MCF 10A (cell line): Measurements from ENCODE around the gene POLR1A. TPM values are rescaled to one million over a fixed set of nuclear protein-coding genes. Genes with fewer than 3 reads are reported as not detected.

ENCODE experiments used
- BruUV-seq: library from RNA; stranded (reverse); fragments of 400-500 nt; replicated peaks from 2 replicates; lab custom pipeline; 2021; lab: Mats Ljungman, UMichigan
- CTCF ChIA-PET: fragments of 300-600 bp; sonication (Branson Sonifier 250); formaldehyde crosslinking; extraction: SDS; loops from one replicate; lab custom pipeline; 2021; ENCODE audit warnings: antibody characterized with exemption, inconsistent platforms; lab: Yijun Ruan, JAX
- POLR2A ChIA-PET: fragments of 300-600, 350-650 bp; sonication (Branson Sonifier 250); formaldehyde crosslinking; extraction: SDS; loops from one replicate; lab custom pipeline; 2020; ENCODE audit warnings: antibody characterized with exemption, inconsistent platforms; lab: Yijun Ruan, JAX
- DNase-seq: peaks from one replicate; pipeline ENCODE4 v3.0.0-alpha.2; 2018; ENCODE audit not compliant: unreplicated experiment
- H3K27ac Mint-ChIP-seq: one replicate; pipeline ENCODE4 v1.8.0; 2022; ENCODE audit warnings: mild to moderate bottlenecking, low read depth, mixed read lengths; ENCODE audit not compliant: unreplicated experiment
- H3K27me3 Mint-ChIP-seq: one replicate; pipeline ENCODE4 v1.8.0; 2022; ENCODE audit warnings: mixed read lengths; ENCODE audit not compliant: insufficient read depth, unreplicated experiment
- H3K36me3 Mint-ChIP-seq: one replicate; pipeline ENCODE4 v1.8.0; 2022; ENCODE audit warnings: mild to moderate bottlenecking, moderate library complexity, mixed read lengths; ENCODE audit not compliant: insufficient read depth, unreplicated experiment
- H3K4me1 Mint-ChIP-seq: one replicate; pipeline ENCODE4 v1.8.0; 2022; ENCODE audit warnings: mixed read lengths; ENCODE audit not compliant: insufficient read depth, unreplicated experiment
- H3K4me3 Mint-ChIP-seq: one replicate; pipeline ENCODE4 v1.8.0; 2022; ENCODE audit warnings: mild to moderate bottlenecking, moderate library complexity, mixed read lengths; ENCODE audit not compliant: unreplicated experiment
- H3K9me3 Mint-ChIP-seq: one replicate; pipeline ENCODE4 v1.8.0; 2022; ENCODE audit warnings: mixed read lengths; ENCODE audit not compliant: unreplicated experiment
- CTCF ChIP-seq: fragments of 200-600 bp; IDR thresholded peaks from one replicate; pipeline ENCODE4 v1.8.0; 2022; ENCODE audit warnings: antibody characterized with exemption, mild to moderate bottlenecking; ENCODE audit not compliant: unreplicated experiment
- intact Hi-C: fragments of 100-400 bp; cut with micrococcal nuclease; formaldehyde crosslinking; loops from 2 replicates; pipeline ENCODE4 v1.14.1; 2022
- total RNA-seq: library from RNA; stranded (reverse); gene quantifications from 2 replicates; pipeline ENCODE4 v1.2.3, GENCODE V29; 2022

Gene POLR1A
- total RNA-seq, 1 experiment from 2014 or later = 52.7 TPM

- Mint-ChIP-seq H3K4me3 (no peak overlapping the region), H3K27me3 (no peaks in the 10 kb centered on the region), H3K36me3 (peaks cover 5% of the 10 kb centered on the region), H3K27ac (no peak overlapping the region), H3K9me3 (no peaks in the 10 kb centered on the region), H3K4me1 (peaks cover 22% of the 10 kb centered on the region)
- BruUV-seq = no TSS peak
- POLR2A ChIA-PET = no interaction called here
- TF ChIP-seq CTCF = no peak
- intact Hi-C loops = no loop called here
- no peak for DNase-seq
- CTCF ChIA-PET = interaction anchor here (0.6 kb wide), 1 partner anchor 72 kb away, joined by 3 read pairs; no protein-coding TSS in a partner anchor
Observed at GRCh38 chr2:85981579-85982247, 124.0 kb downstream of the POLR1A start.

- no peak overlapping the region for H3K4me3 Mint-ChIP-seq
- no peaks in the 10 kb centered on the region for H3K9me3 Mint-ChIP-seq
- POLR2A ChIA-PET = interaction anchor here (0.6 to 1.2 kb wide), 4 partner anchors 32 to 90 kb away, joined by 3 to 5 read pairs (median 4); partner anchors contain the start of gene ST3GAL5
- H3K27me3 Mint-ChIP-seq = no peaks in the 10 kb centered on the region
- no peak overlapping the region for H3K27ac Mint-ChIP-seq
- no peak for DNase-seq
- CTCF ChIA-PET = interaction anchor here (0.5 kb wide), 1 partner anchor 90 kb away, joined by 3 read pairs; no protein-coding TSS in a partner anchor
- H3K36me3 Mint-ChIP-seq = peaks cover 5% of the 10 kb centered on the region
- intact Hi-C loops = no loop called here
- TF ChIP-seq CTCF = no peak
- no TSS peak for BruUV-seq
- peaks cover 22% of the 10 kb centered on the region for H3K4me1 Mint-ChIP-seq
Observed at GRCh38 chr2:85978883-85979780, 126.6 kb downstream of the POLR1A start.

GRCh38 chr2:85976106-85976920 is 129.4 kb downstream of the POLR1A start:
- no peak for DNase-seq
- peaks cover 22% of the 10 kb centered on the region for H3K4me1 Mint-ChIP-seq
- H3K27ac Mint-ChIP-seq = no peak overlapping the region
- peaks cover 5% of the 10 kb centered on the region for H3K36me3 Mint-ChIP-seq
- ChIA-PET POLR2A (interaction anchor here (0.6 to 0.9 kb wide), 3 partner anchors 18 to 48 kb away, joined by 3 to 4 read pairs (median 3); no protein-coding TSS in a partner anchor), CTCF (interaction anchor here (0.6 to 0.8 kb wide), 2 partner anchors 13 to 910 kb away, joined by 4 to 5 read pairs; no protein-coding TSS in a partner anchor)
- BruUV-seq = no TSS peak
- H3K9me3 Mint-ChIP-seq = peaks cover 9% of the 10 kb centered on the region
- no peak for TF ChIP-seq CTCF
- intact Hi-C loops = no loop called here
- no peaks in the 10 kb centered on the region for H3K27me3 Mint-ChIP-seq
- H3K4me3 Mint-ChIP-seq = no peak overlapping the region
